22Rv1 (cell line): ENCODE measurements around the gene ARHGAP26.

Experiments used
- H3K27ac ChIP-seq: fragments of 450-650 bp; 2 replicates; pipeline ENCODE4 v1.5.1; 2017
- ZFX ChIP-seq: fragments of 450-650 bp; IDR thresholded peaks from 2 replicates; pipeline ENCODE4 v1.6.1; 2017; ENCODE audit warnings: antibody characterized with exemption, borderline replicate concordance
- TF ChIP-seq, protein P1 (sequence below): fragments of 450-650 bp; IDR thresholded peaks from 2 replicates; pipeline ENCODE4 v1.5.1; 2017; ENCODE audit warnings: mild to moderate bottlenecking

ARHGAP26 gene

DNA sequence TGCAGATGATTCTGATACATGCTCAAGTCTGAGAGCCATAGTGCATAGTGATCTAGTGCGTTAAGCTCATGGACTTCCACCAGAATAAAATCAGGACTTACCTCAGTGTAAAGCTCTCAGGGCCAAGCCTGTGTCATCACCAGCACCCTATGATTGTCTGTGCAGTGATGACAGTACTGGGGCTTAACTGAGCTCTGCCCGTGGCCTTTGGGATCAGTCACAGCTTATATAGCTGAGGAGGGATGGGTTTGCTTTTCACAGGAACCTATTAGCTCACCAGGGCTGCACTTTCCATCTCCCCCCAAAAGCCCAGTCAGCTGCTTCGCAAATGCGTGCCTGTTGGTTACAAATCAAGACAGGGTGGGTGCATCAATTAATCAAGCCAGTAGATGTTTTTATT lies 386.4 kb downstream of the ARHGAP26 start:
- no peak overlapping the region for H3K27ac ChIP-seq
- no peak for TF ChIP-seq ZFX
- TF ChIP-seq, protein P1, sequence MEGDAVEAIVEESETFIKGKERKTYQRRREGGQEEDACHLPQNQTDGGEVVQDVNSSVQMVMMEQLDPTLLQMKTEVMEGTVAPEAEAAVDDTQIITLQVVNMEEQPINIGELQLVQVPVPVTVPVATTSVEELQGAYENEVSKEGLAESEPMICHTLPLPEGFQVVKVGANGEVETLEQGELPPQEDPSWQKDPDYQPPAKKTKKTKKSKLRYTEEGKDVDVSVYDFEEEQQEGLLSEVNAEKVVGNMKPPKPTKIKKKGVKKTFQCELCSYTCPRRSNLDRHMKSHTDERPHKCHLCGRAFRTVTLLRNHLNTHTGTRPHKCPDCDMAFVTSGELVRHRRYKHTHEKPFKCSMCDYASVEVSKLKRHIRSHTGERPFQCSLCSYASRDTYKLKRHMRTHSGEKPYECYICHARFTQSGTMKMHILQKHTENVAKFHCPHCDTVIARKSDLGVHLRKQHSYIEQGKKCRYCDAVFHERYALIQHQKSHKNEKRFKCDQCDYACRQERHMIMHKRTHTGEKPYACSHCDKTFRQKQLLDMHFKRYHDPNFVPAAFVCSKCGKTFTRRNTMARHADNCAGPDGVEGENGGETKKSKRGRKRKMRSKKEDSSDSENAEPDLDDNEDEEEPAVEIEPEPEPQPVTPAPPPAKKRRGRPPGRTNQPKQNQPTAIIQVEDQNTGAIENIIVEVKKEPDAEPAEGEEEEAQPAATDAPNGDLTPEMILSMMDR = no peak

DNA sequence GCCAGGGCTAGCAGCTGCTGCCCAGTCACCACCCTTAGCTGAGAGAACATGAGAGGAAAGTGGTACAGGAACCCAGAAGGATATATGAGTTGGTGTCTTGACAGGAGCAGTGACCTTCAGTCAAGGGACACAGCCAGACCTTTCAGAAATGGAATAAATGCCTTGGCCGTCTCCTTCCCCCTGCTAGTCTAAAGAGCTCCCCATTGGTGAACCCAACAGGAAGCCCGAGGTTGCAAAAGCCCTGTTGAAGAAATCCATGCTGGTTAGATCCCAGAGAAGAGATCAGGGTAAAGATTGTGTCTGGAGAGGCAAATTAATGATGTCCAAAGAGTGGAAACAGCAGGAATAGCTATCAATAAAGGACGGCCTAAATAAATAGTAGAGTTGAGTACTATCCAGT lies 388.9 kb downstream of the ARHGAP26 start:
- no peak overlapping the region for H3K27ac ChIP-seq
- TF ChIP-seq ZFX = no peak
- TF ChIP-seq, protein P1 = no peak

DNA sequence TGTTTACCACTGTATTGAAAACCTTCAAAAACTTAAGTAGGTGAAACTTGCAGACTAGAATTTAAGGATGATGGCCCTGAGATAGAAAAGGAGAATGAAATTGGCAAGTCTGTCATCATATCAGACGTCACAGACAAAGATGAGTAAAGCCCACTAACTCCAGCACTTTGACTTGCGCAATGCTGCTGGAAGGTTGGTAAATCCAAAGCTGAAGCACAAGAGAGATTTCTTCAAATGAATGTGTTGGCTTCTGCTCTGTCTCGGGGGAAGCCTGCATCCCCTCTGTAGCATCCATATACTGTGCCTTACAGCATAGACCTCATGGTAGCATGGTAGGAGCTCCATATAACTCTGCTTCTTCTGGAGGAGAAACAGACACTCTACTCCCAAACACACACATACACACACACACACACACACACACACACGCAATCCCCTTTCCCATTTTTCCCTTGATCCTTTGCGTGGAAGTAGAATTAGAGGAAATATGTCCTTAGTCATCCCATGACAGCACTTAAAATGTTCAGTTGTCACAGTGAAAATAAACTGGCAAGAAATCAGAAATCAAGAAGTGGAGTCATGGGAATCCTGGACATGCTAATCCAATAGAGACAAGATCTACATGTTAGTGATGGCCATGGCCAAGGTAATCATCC lies 391.8 kb downstream of the ARHGAP26 start:
- no peak overlapping the region for H3K27ac ChIP-seq
- TF ChIP-seq, protein P1 = no peak
- no peak for TF ChIP-seq ZFX

DNA sequence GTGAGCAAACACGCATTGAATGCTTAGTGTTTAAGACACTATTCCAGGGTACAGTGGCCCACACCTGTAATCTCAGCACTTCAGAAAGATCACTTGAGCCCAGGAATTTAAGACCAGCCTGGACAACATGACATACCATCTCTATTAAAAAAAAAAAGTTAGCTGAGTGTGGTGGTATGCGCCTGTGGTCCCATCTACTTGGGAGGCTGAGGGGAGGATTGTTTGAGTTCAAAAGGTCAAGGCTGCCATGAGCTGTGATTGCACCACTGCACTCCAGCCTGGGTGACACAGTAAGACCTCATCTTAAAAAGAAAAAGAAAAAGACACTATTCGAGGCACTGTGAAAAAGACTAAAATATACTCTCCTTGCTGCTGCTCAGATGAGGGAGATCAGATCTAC lies 392.6 kb downstream of the ARHGAP26 start:
- TF ChIP-seq, protein P1 = no peak
- no peak for TF ChIP-seq ZFX
- no peak overlapping the region for H3K27ac ChIP-seq

DNA sequence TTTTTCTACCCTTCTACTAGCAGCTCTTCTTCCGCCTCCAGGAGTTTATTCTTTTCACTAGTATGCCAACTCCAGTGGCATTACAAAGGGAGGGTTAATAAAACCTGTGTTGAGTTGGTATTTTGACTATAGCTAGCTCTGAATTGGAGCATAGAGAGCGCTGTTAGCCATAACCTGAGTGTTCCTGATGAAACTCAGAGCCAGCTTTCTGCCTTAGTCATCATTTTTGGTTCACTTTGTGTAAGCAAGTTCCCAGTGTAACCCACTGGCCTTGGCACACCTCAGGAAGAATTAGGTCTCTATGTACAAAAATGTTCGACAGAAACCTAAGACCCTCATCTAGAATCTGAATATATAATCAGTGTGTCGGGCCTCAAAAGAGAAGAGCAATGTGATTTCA lies 394.4 kb downstream of the ARHGAP26 start:
- no peak overlapping the region for H3K27ac ChIP-seq
- TF ChIP-seq, protein P1 = no peak
- no peak for TF ChIP-seq ZFX

DNA sequence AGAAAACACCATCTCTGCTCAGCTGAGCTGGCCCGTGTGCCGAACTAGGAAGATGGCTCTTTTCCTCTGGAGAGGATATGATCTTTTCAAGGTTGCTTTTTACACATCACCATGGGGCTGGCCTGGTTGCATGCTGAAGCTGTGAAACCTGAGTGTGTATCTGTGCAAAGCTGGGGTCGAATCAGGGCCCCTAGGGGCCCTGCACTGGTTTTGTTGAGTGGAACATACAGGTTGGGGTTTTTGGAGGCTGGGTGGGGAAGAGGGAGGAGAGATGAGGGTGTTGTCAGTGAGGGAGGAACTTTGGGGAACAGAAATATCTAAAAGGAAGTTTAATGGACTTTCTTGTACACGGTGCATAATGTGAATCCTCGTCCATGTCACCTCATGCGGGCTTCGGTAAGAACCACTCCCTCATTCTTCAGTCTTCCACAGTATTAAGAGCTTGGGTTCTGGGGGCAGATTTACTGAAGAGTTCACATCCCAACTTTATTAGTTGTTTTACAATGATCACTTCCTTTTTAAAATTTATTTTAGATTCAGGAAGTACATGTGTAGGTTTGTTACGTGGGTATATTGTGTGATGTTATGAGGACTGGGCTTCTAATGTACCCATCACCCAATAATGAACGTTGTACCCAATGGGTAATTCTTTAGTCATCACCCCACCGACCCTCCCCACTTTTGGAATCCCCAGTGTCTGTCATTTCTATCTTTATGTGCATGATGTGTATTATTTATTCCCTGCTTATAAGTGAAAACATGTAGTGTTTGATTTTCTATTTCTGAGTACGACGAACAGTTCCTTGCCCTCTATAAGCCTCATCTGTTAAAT lies 395.1 kb downstream of the ARHGAP26 start:
- TF ChIP-seq ZFX = no peak
- TF ChIP-seq, protein P1 = no peak
- no peak overlapping the region for H3K27ac ChIP-seq

DNA sequence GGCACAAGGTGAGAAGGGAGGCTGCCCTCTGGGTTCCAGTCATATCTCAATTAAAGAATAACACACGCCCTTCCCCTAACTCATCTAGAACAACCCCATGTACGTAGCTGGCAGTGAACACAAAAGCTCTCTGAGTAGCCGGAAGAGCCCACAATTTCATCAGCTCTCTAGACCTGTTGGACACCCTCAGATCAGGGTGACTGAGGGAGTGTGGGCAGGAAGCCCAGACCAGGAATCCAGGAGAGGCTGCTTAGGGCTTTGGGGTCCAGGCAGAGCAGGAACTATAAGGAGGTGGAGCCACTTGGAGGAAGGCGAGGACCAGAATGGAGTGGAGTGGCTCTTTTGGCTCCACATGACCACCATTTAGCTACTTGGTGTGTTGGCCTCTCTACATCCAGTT lies 395.9 kb downstream of the ARHGAP26 start:
- no peak overlapping the region for H3K27ac ChIP-seq
- no peak for TF ChIP-seq ZFX
- TF ChIP-seq, protein P1 = no peak
